GM21528 (cell line): Measurements from ENCODE around the gene C10orf71.

Source experiments
- ATAC-seq: cut with Tn5 transposase; IDR thresholded peaks from one replicate; pipeline ENCODE4 v1.9.1; 2021; ENCODE audit warnings: mild to moderate bottlenecking, moderate library complexity; ENCODE audit not compliant: unreplicated experiment, low FRiP score

The C10orf71 gene

GRCh38 chr10:49332333-49332732, 33.4 kb downstream of the C10orf71 start:
- no peak for ATAC-seq

DNA sequence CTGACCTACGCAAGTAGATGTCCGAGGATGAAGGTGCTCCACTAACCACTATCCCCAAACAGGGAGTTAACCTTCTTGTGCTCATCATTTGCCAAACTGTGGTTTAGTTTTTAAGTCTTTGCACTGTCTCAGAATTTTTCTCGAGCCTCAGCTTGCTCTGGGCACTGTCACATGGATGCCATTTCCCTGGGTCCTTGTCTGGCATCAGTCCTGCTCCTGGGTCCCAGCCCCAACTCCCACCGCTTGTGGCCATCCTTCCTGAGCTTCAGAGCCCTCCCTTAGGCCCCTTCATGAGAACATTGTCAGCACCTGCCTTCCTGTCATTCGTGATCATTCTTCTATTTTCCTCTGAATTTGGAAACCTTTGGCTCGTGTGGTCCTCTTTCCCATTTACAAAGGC, 33.8 kb downstream of the C10orf71 start:
- ATAC-seq, result no peak

GRCh38 chr10:49333192-49333591, 34.2 kb downstream of the C10orf71 start:
- no peak for ATAC-seq

- ATAC-seq, result no peak
Measured at GRCh38 chr10:49334964-49335363, 36.0 kb downstream of the C10orf71 start.

- ATAC-seq, result no peak
Measured at GRCh38 chr10:49335364-49335972, 36.5 kb downstream of the C10orf71 start.

GRCh38 chr10:49338604-49339003, 39.6 kb downstream of the C10orf71 start:
- ATAC-seq, result no peak

DNA sequence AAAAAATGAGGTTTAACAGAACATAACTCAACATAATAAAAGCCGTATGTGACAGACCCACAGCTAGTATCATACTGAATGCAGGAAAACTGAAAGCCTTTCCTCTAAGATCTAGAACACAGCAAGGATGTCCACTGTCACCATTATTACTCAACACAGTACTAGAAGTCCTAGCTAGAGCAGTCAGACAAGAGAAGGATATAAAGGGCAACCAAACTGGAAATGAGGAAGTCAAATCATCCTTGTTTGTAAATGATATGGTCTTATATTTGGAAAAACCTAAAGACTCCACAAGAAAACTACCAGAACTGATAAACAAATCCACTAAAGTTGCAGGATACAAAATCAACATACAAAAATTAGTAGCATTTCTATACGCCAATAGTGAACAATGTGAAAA, 45.9 kb downstream of the C10orf71 start:
- ATAC-seq, result no peak

GRCh38 chr10:49347342-49347741, 48.4 kb downstream of the C10orf71 start:
- ATAC-seq, result no peak

GRCh38 chr10:49347827-49348226, 48.9 kb downstream of the C10orf71 start:
- ATAC-seq, result no peak

DNA sequence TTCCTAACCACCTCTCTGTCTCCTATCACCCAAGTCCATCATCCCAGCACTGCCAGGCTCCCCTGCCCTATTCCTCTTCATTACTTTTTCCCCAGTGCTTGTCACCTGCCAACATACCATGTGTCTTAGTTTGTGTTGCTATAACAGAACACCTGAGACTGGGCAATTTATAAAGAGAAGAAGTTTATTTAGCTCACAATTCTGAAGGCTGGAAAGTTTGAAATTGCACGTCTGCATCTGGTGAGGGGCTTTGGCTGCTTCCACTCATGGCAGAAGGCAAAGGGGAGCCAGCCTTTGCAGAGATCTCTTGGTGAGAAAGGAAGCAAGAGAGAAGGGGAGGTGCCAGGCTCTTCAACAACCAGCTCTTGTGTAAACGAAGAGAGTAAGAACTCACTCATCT, 49.6 kb downstream of the C10orf71 start:
- ATAC-seq, result no peak

DNA sequence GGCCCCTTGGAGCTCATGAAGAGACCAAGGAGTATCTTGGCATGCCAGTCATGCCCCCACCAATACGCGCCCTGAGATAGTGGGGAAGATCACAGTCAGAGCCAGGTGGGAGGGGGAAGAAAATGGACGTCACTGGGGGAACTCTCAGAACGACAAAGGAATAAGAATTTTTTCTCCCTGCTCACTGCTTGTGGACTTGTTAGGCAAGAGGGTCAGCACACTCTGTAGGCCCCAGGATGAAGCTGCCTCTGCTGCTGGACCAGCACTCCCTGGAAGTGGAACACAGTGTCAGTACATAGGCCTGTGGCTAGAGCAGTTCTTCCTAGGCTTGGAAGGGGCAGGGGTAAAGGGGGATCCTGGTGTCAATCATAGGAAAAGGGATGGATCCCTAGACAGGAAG, 50.4 kb downstream of the C10orf71 start:
- ATAC-seq, result no peak

DNA sequence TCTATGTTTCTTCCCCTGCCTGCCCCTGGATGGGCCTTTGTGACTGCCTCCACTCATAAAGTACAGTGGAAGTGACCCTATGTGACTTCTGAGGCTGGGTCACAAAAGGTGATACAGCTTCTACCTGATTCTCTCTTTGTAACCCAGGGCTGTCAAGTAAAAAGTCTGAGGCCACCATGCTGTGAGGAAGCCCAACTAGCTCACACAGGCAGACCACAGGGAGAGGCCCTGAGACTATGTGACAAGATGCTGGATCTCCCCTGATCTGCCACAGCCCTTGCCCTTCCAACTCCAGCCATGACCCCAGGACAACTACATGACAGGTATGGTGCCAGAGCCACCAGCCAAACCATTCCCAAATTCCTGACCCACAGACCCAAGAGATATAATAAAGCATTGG, 51.2 kb downstream of the C10orf71 start:
- no peak for ATAC-seq

DNA sequence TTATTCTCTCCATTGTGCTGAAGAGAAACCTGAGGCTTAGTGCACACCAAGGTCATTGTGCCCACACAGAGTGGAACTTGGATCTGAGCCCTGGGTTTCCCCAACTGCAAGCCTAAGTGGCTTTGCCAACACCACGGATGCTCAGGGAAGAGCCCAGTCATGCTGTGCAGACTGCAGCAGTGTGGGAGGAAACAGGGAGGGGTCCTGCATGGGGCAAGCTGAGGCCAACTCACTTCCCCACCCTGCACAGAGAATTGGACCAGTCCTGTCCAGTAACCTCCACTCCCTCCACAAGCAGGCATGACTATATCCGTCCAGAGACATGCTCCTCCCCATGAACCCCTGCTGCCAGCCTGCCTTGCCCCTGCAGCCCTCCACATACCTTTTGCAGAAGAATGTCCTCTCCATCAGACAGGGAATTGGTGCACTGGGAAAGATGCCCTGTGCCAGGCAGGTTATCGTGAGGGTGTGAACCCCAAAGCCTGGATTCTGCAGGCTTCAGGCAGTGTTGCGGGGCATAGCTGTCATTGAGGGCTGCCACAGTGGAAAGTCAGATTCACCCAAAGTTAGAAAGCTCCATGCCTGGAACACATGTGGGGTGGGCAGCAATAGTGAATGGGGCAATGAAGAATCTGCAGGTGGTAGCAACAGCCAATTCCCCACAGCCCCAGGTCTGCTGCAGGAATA, 52.0 kb downstream of the C10orf71 start:
- no peak for ATAC-seq

DNA sequence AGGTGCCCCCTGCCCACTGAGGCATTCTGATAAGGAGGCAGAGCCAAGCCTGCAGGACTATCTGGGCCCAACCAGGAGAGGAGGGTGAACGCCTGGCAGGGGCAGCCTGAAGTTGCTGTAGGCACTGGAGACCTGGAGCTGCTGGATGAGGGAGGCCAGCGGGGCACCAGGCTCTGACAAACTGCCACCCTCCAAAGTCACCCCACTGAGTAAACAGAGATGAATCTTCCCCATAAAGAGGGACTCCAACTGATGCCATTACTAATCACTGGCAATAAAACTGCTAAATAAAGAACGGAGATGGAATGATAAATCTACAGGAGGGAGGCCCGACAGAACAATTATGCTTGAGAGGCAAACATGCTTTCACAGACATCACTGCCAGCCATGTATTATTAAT, 52.7 kb downstream of the C10orf71 start:
- ATAC-seq, result no peak

- ATAC-seq, result no peak
Measured at GRCh38 chr10:49352323-49352722, 53.4 kb downstream of the C10orf71 start.

DNA sequence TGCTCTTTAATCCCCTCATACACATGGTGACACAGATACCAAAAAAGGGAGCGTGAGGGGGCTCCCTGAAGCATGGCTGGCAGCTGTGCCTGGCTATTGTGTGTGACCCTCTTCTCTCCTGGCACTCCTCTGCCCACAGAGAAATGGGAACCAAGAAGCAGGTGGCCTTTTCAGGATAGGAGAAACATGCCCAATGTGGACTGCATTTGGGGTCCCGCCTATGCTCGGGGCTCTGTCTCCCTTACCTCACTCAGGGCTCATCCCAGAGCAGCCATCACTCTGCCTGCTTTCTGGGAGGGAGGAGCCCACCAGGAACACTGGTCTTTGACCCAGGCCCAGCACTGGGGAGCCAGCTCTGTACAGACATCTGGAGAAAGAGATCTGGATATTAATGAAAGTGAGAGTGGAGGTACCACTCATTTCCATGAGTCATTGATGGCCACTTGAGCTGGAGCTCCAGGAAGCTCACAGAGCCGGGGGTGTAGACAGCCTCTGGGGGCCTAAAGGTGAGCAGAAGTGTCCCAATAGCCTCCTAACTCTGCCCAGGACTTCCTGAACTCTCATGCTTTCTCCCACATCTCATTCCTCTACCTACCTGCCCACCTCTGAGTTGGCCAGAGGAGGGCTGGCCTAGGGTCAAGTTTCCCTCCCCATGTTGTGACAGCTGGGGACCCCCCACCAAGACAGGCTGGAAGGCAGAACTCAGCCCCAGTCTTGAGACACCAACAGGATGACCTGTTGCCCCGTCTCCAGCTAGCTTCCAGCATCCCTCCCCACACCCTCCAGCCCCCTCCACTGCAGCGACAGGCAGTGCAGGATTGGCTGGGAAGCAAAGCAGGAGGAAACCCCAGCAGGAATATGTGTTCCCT, 54.3 kb downstream of the C10orf71 start:
- no peak for ATAC-seq

GRCh38 chr10:49353895-49354566, 55.1 kb downstream of the C10orf71 start:
- no peak for ATAC-seq

- no peak for ATAC-seq
Measured at GRCh38 chr10:49354593-49354992, 55.6 kb downstream of the C10orf71 start.

GRCh38 chr10:49355221-49355620, 56.3 kb downstream of the C10orf71 start:
- ATAC-seq, result no peak

GRCh38 chr10:49356181-49356580, 57.2 kb downstream of the C10orf71 start:
- no peak for ATAC-seq

DNA sequence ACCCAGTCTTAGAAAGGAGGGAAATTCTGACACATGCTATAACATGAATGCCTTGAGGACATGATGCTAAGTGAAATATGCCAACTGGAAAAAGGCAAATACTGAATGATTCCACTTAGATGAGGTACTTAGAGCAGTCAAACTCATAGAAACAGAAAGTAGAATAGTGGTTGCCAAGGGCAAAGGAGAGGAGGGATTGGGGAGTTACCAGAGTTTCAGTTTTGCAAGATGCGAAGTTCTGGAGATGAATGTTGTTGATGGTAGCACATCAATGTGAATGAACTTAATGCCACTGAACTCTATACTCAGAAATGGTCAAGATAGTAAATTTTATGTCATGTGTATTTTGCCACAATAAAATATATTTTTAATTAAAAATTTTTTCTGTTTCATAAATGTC, 58.0 kb downstream of the C10orf71 start:
- ATAC-seq, result no peak
